Prostate gland (tissue), 2 donors: Measurements from ENCODE around the gene ANXA2.

Experiments used
- POLR2AphosphoS5 ChIP-seq: sonication (generic); formaldehyde crosslinking; IDR thresholded peaks from one replicate; pipeline ENCODE4 v1.6.1; 2017; ENCODE audit warnings: antibody characterized with exemption
- TF ChIP-seq, protein P1 (sequence below), 4 experiments: fragments of 200-600 bp in 2 of 4; fragments of 450-650 bp in 2 of 4; sonication (generic) in 2 of 4; IDR thresholded peaks; 1 replicate in 3 of 4; 2 replicates in 1 of 4; pipeline ENCODE4 v1.5.1; 2016 to 2019; ENCODE audit warnings: antibody characterized with exemption in 4 of 4, mild to moderate bottlenecking in 2 of 4, moderate library complexity in 2 of 4

DNA sequence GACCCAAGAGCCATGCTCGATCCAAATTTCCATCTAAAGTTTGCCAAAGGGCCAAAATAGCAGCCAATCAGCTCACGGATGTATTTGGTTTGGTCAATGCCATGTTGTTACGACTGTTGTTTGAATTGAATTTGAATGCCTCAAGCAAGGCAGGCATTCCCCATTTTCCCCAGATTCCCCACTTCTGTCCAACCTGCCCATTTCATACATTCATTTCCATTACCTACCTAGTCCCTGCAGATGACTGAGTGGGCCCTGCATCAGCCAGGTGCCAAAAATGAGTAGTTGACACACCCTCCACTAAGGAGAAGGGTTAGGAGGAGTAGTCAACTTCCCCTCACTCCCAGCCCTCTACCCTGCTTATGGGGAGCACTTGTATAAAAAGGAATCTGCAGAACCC is 51.7 kb downstream of the ANXA2 start:
- TF ChIP-seq, protein P1, sequence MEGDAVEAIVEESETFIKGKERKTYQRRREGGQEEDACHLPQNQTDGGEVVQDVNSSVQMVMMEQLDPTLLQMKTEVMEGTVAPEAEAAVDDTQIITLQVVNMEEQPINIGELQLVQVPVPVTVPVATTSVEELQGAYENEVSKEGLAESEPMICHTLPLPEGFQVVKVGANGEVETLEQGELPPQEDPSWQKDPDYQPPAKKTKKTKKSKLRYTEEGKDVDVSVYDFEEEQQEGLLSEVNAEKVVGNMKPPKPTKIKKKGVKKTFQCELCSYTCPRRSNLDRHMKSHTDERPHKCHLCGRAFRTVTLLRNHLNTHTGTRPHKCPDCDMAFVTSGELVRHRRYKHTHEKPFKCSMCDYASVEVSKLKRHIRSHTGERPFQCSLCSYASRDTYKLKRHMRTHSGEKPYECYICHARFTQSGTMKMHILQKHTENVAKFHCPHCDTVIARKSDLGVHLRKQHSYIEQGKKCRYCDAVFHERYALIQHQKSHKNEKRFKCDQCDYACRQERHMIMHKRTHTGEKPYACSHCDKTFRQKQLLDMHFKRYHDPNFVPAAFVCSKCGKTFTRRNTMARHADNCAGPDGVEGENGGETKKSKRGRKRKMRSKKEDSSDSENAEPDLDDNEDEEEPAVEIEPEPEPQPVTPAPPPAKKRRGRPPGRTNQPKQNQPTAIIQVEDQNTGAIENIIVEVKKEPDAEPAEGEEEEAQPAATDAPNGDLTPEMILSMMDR (IDR thresholded peaks at IDR 0.05): no peak
- no peak for TF ChIP-seq POLR2AphosphoS5
